Activated naive CD8-positive, alpha-beta T cell treated with anti-CD3 and anti-CD28 coated beads, Interleukin-2, amount 50 U/mL, for 24 hours (primary cell): ENCODE measurements around the gene SCP2.
A peak's percentile ranks its signal among the peaks of the same experiment; 100 is the strongest.
"Not testable (repeated sequence)": the region's sequence is repeated elsewhere in the genome, so short reads cannot be mapped to it uniquely, and the experiment has no call there.

Source experiments
- ATAC-seq: fragments of 150-1000 bp; cut with Tn5 transposase; one replicate; pipeline ENCODE4 v1.10.0; 2021
- DNase-seq: peaks from one replicate; pipeline ENCODE4 v3.0.0; 2021
- H3K27ac Mint-ChIP-seq: one replicate; pipeline ENCODE4 v1.8.0; 2021; ENCODE audit warnings: mild to moderate bottlenecking, mixed read lengths
- H3K27me3 Mint-ChIP-seq: one replicate; pipeline ENCODE4 v1.8.0; 2021; ENCODE audit warnings: mixed read lengths
- H3K36me3 Mint-ChIP-seq: one replicate; pipeline ENCODE4 v1.8.0; 2021; ENCODE audit warnings: low read depth, mixed read lengths
- H3K4me1 Mint-ChIP-seq: one replicate; pipeline ENCODE4 v1.8.0; 2021; ENCODE audit warnings: mixed read lengths
- H3K4me3 Mint-ChIP-seq: one replicate; pipeline ENCODE4 v1.8.0; 2021; ENCODE audit warnings: mild to moderate bottlenecking, moderate library complexity, mixed read lengths
- H3K9me3 Mint-ChIP-seq: one replicate; pipeline ENCODE4 v1.8.0; 2021; ENCODE audit warnings: mixed read lengths

Gene SCP2

DNA sequence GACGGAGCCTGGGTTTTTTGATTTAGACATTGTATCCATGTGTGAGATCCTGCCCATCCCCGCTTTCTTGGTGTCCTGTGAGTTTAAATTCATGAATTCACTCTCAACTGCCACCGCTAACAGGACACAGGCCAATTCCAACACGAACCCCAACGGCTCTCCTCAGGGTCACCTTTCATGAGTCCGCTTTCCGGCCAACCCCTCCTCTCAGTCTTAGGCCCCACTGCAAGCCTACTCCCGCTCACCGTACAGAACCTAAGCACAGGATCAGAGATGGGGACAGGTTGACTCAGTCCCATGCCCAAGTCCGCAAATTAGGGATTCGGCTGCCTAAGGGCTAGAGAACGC is 238 bp upstream of the SCP2 start:
- peaks cover 17% of the 10 kb centered on the region for H3K4me1 Mint-ChIP-seq
- no peak for DNase-seq
- ATAC-seq, result no peak
- no peak overlapping the region for H3K27ac Mint-ChIP-seq
- H3K27me3 Mint-ChIP-seq, result peaks cover 5% of the 10 kb centered on the region
- no peaks in the 10 kb centered on the region for H3K36me3 Mint-ChIP-seq
- peak overlapping the region; percentile 78 for H3K4me3 Mint-ChIP-seq
- H3K9me3 Mint-ChIP-seq, result no peaks in the 10 kb centered on the region

DNA sequence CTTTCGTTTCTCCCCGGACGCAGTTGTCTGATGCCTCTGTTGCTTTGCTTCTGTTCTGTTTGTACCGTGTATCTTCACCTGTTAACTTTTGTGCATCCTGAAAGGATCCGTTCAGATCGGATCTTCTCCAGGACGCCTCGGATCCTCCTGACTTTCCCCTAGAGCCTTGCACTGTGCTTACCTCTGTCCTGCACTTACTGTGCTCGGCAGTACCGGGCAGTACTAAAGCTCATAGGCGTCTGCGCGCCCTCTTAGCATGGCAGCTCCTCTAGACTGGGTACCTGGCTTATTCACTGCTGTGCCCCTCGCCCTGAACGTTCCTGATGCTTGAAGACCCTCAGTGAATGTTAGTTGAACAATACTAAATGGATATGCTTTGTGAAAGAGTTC is 934 bp downstream of the SCP2 start:
- ATAC-seq (no peak), DNase-seq (no peak)
- H3K36me3 Mint-ChIP-seq, result no peaks in the 10 kb centered on the region
- peaks cover 13% of the 10 kb centered on the region for H3K4me1 Mint-ChIP-seq
- no peaks in the 10 kb centered on the region for H3K9me3 Mint-ChIP-seq
- peak overlapping the region; percentile 41 for H3K27ac Mint-ChIP-seq
- peaks cover 5% of the 10 kb centered on the region for H3K27me3 Mint-ChIP-seq
- peak overlapping the region; percentile 78 for H3K4me3 Mint-ChIP-seq

DNA sequence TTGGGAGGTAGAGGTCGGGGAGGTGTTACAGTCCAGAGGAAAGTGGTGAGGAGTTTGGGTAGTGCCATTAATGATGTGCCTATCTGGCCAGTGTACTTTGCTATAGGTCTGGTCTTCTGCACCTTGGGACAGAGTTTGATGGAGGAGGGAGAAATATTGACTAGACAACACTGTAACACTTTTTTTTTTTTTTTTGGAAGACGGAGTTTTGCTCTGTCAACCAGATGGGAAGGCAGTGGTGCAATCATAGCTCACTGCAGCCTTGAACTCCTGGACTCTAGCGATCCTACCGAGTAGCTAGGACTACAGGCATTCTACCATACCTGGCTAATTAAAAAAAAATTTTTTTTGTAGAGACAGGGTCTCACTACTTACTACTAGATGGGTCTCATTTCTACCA is 1.9 kb downstream of the SCP2 start:
- H3K4me3 Mint-ChIP-seq, result no peak overlapping the region
- no peak overlapping the region for H3K27ac Mint-ChIP-seq

GRCh38 chr1:52937433-52938182 is 10.5 kb downstream of the SCP2 start:
- H3K4me1 Mint-ChIP-seq, result no peaks in the 10 kb centered on the region
- H3K27ac Mint-ChIP-seq, result no peak overlapping the region
- no peak overlapping the region for H3K4me3 Mint-ChIP-seq
- DNase-seq, result no peak
- no peak for ATAC-seq
- H3K9me3 Mint-ChIP-seq, result no peaks in the 10 kb centered on the region
- peaks cover 3% of the 10 kb centered on the region for H3K36me3 Mint-ChIP-seq
- H3K27me3 Mint-ChIP-seq, result no peaks in the 10 kb centered on the region

More for the DNA sequence above, 1.9 kb downstream of the SCP2 start:
- H3K36me3 Mint-ChIP-seq, result no peaks in the 10 kb centered on the region
- no peak for ATAC-seq
- peaks cover 13% of the 10 kb centered on the region for H3K4me1 Mint-ChIP-seq
- DNase-seq, result no peak
- no peaks in the 10 kb centered on the region for H3K9me3 Mint-ChIP-seq
- H3K27me3 Mint-ChIP-seq, result peaks cover 5% of the 10 kb centered on the region

DNA sequence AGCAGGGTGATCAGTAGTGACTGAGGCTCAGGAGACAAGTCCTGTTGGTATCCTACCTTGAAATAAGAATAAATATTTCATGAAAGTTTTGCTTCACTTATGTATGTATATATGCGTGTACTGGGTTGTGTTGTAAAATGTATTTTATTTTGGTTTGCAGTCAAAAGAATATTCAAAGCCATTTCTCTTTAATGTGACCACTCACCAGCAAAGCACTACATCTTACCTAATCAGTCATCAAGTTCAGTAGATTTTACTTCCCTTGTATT is 11.0 kb downstream of the SCP2 start:
- H3K27me3 Mint-ChIP-seq, result no peaks in the 10 kb centered on the region
- ATAC-seq (no peak), DNase-seq (no peak)
- no peak overlapping the region for H3K4me3 Mint-ChIP-seq
- H3K4me1 Mint-ChIP-seq, result no peaks in the 10 kb centered on the region
- H3K9me3 Mint-ChIP-seq, result no peaks in the 10 kb centered on the region
- H3K27ac Mint-ChIP-seq, result no peak overlapping the region
- peaks cover 3% of the 10 kb centered on the region for H3K36me3 Mint-ChIP-seq

DNA sequence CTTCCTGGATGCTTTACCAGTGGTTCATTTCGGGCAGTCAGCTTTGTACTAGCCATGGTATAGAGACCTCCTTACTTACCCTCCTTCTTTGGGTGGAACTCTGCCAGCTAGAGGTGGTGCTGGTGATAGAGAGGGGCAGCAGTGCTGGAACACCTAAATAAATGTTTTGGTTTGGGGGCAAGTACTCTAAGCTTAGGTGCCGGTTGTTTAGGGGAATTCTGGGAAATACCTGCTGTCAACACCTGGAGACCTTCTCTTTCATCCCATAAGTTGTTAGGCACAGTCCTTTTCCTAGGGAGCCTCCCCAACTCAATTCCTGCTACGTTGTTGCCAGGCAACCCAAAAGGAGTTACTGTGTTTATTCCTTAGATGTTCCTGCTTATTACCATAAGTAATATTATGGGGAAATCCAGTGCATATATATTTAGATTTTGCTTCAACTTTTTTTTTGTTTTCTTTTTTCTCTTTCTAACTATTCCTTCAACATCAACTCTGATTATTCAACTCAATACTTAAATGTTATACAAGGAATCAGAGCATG is 16.9 kb downstream of the SCP2 start:
- Mint-ChIP-seq H3K9me3 (no peaks in the 10 kb centered on the region), H3K4me3 (no peak overlapping the region), H3K4me1 (peaks cover 5% of the 10 kb centered on the region), H3K27me3 (no peaks in the 10 kb centered on the region), H3K27ac (no peak overlapping the region), H3K36me3 (peaks cover 7% of the 10 kb centered on the region)
- no peak for DNase-seq
- ATAC-seq, result no peak

DNA sequence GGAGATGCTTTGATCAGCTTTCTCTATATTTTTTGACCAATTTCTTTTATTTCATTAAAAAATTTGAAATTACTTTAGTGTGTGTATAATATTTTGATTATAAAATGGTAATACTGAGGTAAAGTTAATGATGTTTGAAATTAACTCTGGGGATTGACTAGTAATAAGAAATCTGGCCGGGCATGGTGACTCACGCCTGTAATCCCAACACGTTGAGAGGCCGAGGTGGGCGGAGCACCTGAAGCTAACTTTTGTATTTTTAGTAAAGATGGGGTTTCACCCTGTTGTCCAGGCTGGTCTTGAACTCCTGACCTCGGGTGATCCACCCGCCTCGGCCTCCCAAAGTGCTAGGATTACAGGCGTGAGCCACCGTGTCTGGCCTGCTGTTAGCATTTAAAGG is 17.5 kb downstream of the SCP2 start:
- ATAC-seq (no peak), DNase-seq (no peak)
- no peaks in the 10 kb centered on the region for H3K27me3 Mint-ChIP-seq

DNA sequence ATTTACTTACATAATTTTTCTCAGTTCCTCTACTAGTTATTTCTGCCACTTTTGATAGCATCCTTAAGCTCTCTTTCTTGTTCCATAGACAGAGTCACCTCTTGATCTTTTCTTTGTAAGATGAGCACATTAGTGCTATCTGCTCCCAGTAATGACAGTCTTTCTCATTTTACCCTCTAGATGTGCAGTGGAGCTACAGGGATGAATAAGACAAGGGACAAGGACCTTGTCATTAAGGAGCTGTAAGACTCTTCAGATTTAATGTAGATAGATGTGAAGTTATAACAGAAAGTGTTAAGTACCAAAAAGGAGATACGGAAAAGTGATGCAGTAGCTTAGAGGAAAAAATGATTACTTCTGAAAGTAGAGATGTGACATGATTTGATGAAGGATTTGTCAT is 20.4 kb downstream of the SCP2 start:
- H3K27ac Mint-ChIP-seq, result no peak overlapping the region
- peaks cover 12% of the 10 kb centered on the region for H3K36me3 Mint-ChIP-seq
- peaks cover 5% of the 10 kb centered on the region for H3K4me1 Mint-ChIP-seq
- ATAC-seq, result no peak
- H3K4me3 Mint-ChIP-seq, result no peak overlapping the region
- no peaks in the 10 kb centered on the region for H3K27me3 Mint-ChIP-seq
- no peaks in the 10 kb centered on the region for H3K9me3 Mint-ChIP-seq
- no peak for DNase-seq

More for the DNA sequence above, 17.5 kb downstream of the SCP2 start:
- no peak overlapping the region for H3K4me3 Mint-ChIP-seq
- no peak overlapping the region for H3K27ac Mint-ChIP-seq
- H3K4me1 Mint-ChIP-seq, result peaks cover 5% of the 10 kb centered on the region
- peaks cover 13% of the 10 kb centered on the region for H3K36me3 Mint-ChIP-seq
- H3K9me3 Mint-ChIP-seq, result no peaks in the 10 kb centered on the region

GRCh38 chr1:52949602-52950001 is 22.5 kb downstream of the SCP2 start:
- not testable (repeated sequence) for H3K4me1 Mint-ChIP-seq, H3K4me3 Mint-ChIP-seq, H3K9me3 Mint-ChIP-seq, H3K27ac Mint-ChIP-seq, ATAC-seq, H3K27me3 Mint-ChIP-seq, DNase-seq
- peaks cover 12% of the 10 kb centered on the region for H3K36me3 Mint-ChIP-seq

GRCh38 chr1:52952112-52952511 is 25.0 kb downstream of the SCP2 start:
- H3K27me3 Mint-ChIP-seq, result no peaks in the 10 kb centered on the region
- peaks cover 12% of the 10 kb centered on the region for H3K36me3 Mint-ChIP-seq
- DNase-seq, result no peak
- no peak for ATAC-seq
- no peaks in the 10 kb centered on the region for H3K9me3 Mint-ChIP-seq
- no peak overlapping the region for H3K4me3 Mint-ChIP-seq
- H3K27ac Mint-ChIP-seq, result no peak overlapping the region
- H3K4me1 Mint-ChIP-seq, result peaks cover 5% of the 10 kb centered on the region

DNA sequence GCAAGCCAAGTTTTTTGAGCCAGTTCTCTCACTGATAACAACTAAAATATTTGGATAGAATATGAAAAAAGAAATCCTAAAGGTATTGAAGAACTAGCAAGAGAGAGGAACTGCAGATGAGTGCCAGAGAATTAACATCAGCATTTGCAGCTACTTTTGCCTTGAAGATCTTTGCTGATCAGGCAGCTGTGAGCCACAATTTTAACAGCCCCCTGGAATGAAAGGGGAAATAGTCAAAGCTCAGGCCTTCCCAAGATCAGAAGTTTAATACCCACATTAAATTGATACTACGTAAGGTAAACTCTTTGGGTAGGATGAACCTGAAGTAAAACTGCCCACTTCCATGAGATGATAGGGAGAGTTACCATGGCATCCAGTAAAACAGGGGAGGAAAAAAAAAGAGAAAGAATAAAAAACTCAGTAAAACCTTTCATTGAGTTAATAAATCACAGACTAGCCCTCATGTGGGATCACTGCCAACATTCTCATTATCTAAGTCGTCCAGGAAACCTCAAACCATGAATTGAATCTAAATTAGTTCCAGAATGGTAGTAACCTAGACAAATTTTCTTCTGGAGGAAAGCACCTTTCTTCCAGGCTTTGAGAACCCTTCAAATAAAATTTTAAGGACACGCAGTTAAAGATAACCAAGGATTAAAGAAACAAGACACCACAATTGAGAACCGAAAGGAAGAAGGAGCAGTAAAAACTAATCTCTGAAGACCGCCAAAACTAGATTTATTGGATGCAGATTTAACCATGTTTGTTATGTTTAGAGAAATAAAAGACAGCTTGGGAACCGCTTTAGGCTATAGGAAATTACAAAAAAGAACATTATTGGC is 28.3 kb downstream of the SCP2 start:
- no peak overlapping the region for H3K27ac Mint-ChIP-seq

GRCh38 chr1:52963101-52963500 is 36.0 kb downstream of the SCP2 start:
- no peak for DNase-seq
- ATAC-seq, result no peak
- Mint-ChIP-seq H3K4me3 (no peak overlapping the region), H3K27me3 (no peaks in the 10 kb centered on the region), H3K4me1 (no peaks in the 10 kb centered on the region), H3K36me3 (no peaks in the 10 kb centered on the region), H3K27ac (no peak overlapping the region), H3K9me3 (no peaks in the 10 kb centered on the region)

More for the DNA sequence above, 28.3 kb downstream of the SCP2 start:
- ATAC-seq, result no peak
- Mint-ChIP-seq H3K36me3 (no peaks in the 10 kb centered on the region), H3K4me1 (no peaks in the 10 kb centered on the region), H3K9me3 (no peaks in the 10 kb centered on the region), H3K4me3 (no peak overlapping the region), H3K27me3 (no peaks in the 10 kb centered on the region)
- DNase-seq, result no peak

GRCh38 chr1:52967666-52968065 is 40.6 kb downstream of the SCP2 start:
- H3K9me3 Mint-ChIP-seq, result no peaks in the 10 kb centered on the region
- H3K27me3 Mint-ChIP-seq, result no peaks in the 10 kb centered on the region
- no peak overlapping the region for H3K4me3 Mint-ChIP-seq
- no peak overlapping the region for H3K27ac Mint-ChIP-seq
- DNase-seq (no peak), ATAC-seq (no peak)
- H3K36me3 Mint-ChIP-seq, result no peaks in the 10 kb centered on the region
- H3K4me1 Mint-ChIP-seq, result no peaks in the 10 kb centered on the region

DNA sequence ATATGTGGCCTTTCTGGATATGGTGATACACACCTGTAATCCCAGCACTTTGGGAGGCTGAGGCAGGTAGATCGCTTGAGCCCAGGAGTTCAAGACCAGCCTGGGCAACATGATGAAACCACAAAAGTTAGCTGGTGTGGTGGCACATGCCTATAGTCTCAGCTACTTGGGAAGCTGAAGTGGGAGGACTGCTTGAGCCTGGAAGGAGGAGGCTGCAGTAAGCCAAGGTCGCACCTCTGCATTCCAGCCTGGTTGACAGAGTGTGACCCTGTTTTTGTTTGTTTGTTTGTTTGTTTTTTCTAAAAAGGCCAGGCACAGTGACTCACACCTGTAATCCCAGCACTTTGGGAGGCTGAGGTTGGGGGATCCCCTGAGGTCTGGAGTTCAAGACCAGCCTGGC is 42.2 kb downstream of the SCP2 start:
- not testable (repeated sequence) for H3K27me3 Mint-ChIP-seq, ATAC-seq, H3K36me3 Mint-ChIP-seq, DNase-seq, H3K9me3 Mint-ChIP-seq, H3K4me1 Mint-ChIP-seq, H3K27ac Mint-ChIP-seq, H3K4me3 Mint-ChIP-seq

- no peaks in the 10 kb centered on the region for H3K36me3 Mint-ChIP-seq
- DNase-seq (no peak), ATAC-seq (no peak)
- no peak overlapping the region for H3K4me3 Mint-ChIP-seq
- H3K27ac Mint-ChIP-seq, result no peak overlapping the region
- no peaks in the 10 kb centered on the region for H3K9me3 Mint-ChIP-seq
- H3K27me3 Mint-ChIP-seq, result no peaks in the 10 kb centered on the region
- H3K4me1 Mint-ChIP-seq, result no peaks in the 10 kb centered on the region
These were observed 43.1 kb downstream of the SCP2 start for GRCh38 chr1:52970149-52970548.
